ENCODE results near the gene SESTD1. TPM values are rescaled to one million over a fixed set of nuclear protein-coding genes. Genes with fewer than 3 reads are reported as not detected.
A peak's percentile ranks its signal among the peaks of the same experiment; 100 is the strongest.

Gene SESTD1
- total and polyA plus RNA-seq, 2 of the 13 experiments (the other 11 are each of a cell fraction or from before 2014, with no cell fraction given) = 74.4 to 101 TPM

DNA sequence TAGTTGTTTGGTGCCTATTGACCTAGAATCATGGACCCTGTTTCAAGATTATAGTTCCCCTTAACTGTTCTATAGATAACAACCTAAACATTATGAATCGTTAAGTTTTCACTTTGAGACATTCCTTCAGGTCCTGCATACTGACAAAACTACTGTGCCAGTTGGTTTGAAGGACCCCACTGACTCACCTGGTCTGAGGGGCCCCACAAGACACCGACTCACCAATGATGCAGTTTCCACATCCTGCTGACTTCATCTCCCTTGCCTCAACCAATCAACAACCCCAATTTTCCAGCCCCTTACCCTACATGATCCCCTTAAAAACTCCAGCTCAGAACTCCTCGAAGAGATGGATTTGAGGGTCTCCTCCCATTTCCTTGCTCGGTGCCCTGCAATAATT lies 125.1 kb downstream of the SESTD1 start (continued):
- TF ChIP-seq ZMAT3 (CRISPR knock-in tag; conservative IDR thresholded peaks at IDR 0.05) = no peak

DNA sequence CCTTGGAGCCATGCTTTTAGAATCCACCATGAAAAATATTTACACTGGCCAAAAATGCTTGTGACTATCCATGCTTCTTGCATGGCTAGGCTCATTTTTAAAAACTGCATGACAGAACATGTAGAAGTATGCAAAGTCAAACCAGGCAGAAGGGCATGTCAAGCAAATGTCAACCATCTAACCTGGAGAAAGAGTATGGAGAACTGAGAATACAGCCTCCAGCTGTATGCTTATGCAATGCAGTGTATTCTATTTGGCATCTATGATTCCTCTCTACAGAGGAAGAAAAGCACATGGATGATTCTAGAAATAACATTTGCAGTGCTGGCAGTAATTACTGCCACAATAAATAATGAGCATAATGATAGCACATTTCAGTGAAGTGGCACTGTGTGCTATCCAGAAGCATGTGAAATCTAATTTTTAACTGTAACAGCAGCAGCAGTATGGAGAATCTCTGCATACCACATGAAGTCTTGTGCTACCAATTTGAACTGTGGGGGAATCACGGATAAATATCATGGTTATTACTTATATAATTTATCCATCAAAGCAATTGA lies 127.4 kb downstream of the SESTD1 start:
- no peak overlapping the region for H3K27ac ChIP-seq (ENCODE audit: extremely low read length, insufficient read depth, low read length)
- no peaks in the 10 kb centered on the region for H4K20me1 ChIP-seq (ENCODE audit: insufficient read depth, low read length)
- H2AFZ ChIP-seq (ENCODE audit: low read length) = no peak overlapping the region
- ChIA-PET CTCF (ENCODE audit: low intra/inter-chr PET ratio, low total read pairs) (no interaction called here), POLR2A (no interaction called here)
- DNase-seq (ENCODE audit: low spot score) = no peak
- no peak for ATAC-seq
- 95% methylated on average over 1 of the region's 1 CpG for WGBS (ENCODE audit: low lambda C conversion rate)
- intact Hi-C loops (cut with micrococcal nuclease; ENCODE audit: unreplicated experiment) (no loop called here), in situ Hi-C loops (cut with HindIII; ENCODE audit: extremely low pct_ligation_motif_present, low pct_unique_long_range_greater_than_20kb) (no loop called here)
- no peak overlapping the region for H3K4me3 ChIP-seq (replicated peaks in 1 of 3; ENCODE audit: insufficient read depth in 1 of 3, low read depth in 2 of 3, low read length in 3 of 3)
- H3K9me3 ChIP-seq (ENCODE audit: low read length) = no peaks in the 10 kb centered on the region
- peaks cover 6% of the 10 kb centered on the region for H3K4me1 ChIP-seq (ENCODE audit: insufficient read depth, low read length)
- TF ChIP-seq RBM22 (optimal IDR thresholded peaks at IDR 0.05; ENCODE audit: low read length) (peak; percentile 27), HNF4G (IDR thresholded peaks at IDR 0.05; ENCODE audit: borderline replicate concordance, low read depth, low read length) (no peak), HNF4G (CRISPR knock-in tag; IDR thresholded peaks at IDR 0.05; ENCODE audit: borderline replicate concordance, low read depth) (no peak)
- no peaks in the 10 kb centered on the region for H3K27me3 ChIP-seq (ENCODE audit: control insufficient read depth in 1 of 2, insufficient read depth in 2 of 2, low read length in 2 of 2)
- BruUV-seq (replicated peaks) = no TSS peak
- H3K4me2 ChIP-seq (ENCODE audit: low read depth, low read length) = no peak overlapping the region
- H3K79me2 ChIP-seq (ENCODE audit: insufficient read depth, low read length) = no peaks in the 10 kb centered on the region
- FAIRE-seq = no peak
- no peak overlapping the region for H3K9ac ChIP-seq (ENCODE audit: insufficient read depth, low read depth, low read length)
- peaks cover 20 to 54% of the 10 kb centered on the region in 2 experiments for H3K36me3 ChIP-seq (replicated peaks in 1 of 2; ENCODE audit: control insufficient read depth in 1 of 2, insufficient read depth in 2 of 2, low read length in 2 of 2)

- Histone ChIP-seq H3K4me1 (ENCODE audit: insufficient read depth, low read length) (peaks cover 6% of the 10 kb centered on the region), H3K4me2 (ENCODE audit: low read depth, low read length) (no peak overlapping the region), H3K4me3 (replicated peaks in 1 of 3; ENCODE audit: insufficient read depth in 1 of 3, low read depth in 2 of 3, low read length in 3 of 3) (no peak overlapping the region), H3K27me3 (ENCODE audit: control insufficient read depth in 1 of 2, insufficient read depth in 2 of 2, low read length in 2 of 2) (no peaks in the 10 kb centered on the region), H3K9ac (ENCODE audit: insufficient read depth, low read depth, low read length) (no peak overlapping the region), H3K9me3 (ENCODE audit: low read length) (no peaks in the 10 kb centered on the region), H2AFZ (ENCODE audit: low read length) (no peak overlapping the region), H4K20me1 (ENCODE audit: insufficient read depth, low read length) (no peaks in the 10 kb centered on the region), H3K79me2 (ENCODE audit: insufficient read depth, low read length) (no peaks in the 10 kb centered on the region), H3K27ac (ENCODE audit: extremely low read length, insufficient read depth, low read length) (no peak overlapping the region), H3K36me3 (replicated peaks in 1 of 2; ENCODE audit: control insufficient read depth in 1 of 2, insufficient read depth in 2 of 2, low read length in 2 of 2) (peaks cover 7 to 24% of the 10 kb centered on the region in 2 experiments; a peak in 4 of 5 replicates)
- ChIA-PET POLR2A (no interaction called here), CTCF (ENCODE audit: low intra/inter-chr PET ratio, low total read pairs) (no interaction called here)
- intact Hi-C loops (cut with micrococcal nuclease; ENCODE audit: unreplicated experiment) (no loop called here), in situ Hi-C loops (cut with HindIII; ENCODE audit: extremely low pct_ligation_motif_present, low pct_unique_long_range_greater_than_20kb) (no loop called here)
- DNase-seq (ENCODE audit: low spot score) = no peak
- no peak for FAIRE-seq
- no peak; the same call in 1 of the 3 replicates for ATAC-seq
- WGBS (ENCODE audit: low lambda C conversion rate) = 94% methylated on average over 1 of the region's 1 CpG
- TF ChIP-seq RFX3 (CRISPR knock-in tag; IDR thresholded peaks at IDR 0.05) (no peak), ATRX (CRISPR knock-in tag; IDR thresholded peaks at IDR 0.05; ENCODE audit: borderline replicate concordance) (no peak), JDP2 (CRISPR knock-in tag; IDR thresholded peaks at IDR 0.05; ENCODE audit: borderline replicate concordance) (no peak)
- BruUV-seq (replicated peaks) = no TSS peak
Measured at GRCh38 chr2:179133016-179133415, 131.6 kb downstream of the SESTD1 start.

All from HepG2 (cell line).